NCI-H524 (cell line): Measurements from ENCODE around the gene CDK18.
"Not testable (repeated sequence)": the region's sequence is repeated elsewhere in the genome, so short reads cannot be mapped to it uniquely, and the experiment has no call there.

Source experiments
- DNase-seq, 2 experiments: peaks; one replicate each; lab custom pipeline; 2025; lab: John Stamatoyannopoulos, UW

The CDK18 gene

DNA sequence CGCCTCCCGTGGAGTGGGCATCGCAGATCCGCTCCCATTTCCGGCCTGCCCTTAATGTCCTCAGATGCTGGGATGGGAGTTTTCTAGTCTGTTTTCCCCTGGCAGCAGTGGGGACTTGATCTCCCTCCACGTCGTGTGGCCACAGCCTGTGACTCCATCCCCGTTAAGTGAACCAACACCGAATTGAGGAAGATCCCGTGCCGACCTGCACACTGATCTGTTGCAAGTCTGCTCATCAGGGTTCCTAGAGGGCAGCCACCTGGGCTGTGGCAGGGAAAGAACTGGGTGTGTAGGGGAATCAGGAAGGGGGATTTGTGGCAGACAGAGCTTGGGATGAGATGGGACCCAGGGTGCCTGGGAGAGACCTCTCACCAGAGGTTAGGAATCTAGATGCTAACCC lies 23.3 kb upstream of the CDK18 start:
- peak in 1 of 2 experiments; percentile 33 for DNase-seq

DNA sequence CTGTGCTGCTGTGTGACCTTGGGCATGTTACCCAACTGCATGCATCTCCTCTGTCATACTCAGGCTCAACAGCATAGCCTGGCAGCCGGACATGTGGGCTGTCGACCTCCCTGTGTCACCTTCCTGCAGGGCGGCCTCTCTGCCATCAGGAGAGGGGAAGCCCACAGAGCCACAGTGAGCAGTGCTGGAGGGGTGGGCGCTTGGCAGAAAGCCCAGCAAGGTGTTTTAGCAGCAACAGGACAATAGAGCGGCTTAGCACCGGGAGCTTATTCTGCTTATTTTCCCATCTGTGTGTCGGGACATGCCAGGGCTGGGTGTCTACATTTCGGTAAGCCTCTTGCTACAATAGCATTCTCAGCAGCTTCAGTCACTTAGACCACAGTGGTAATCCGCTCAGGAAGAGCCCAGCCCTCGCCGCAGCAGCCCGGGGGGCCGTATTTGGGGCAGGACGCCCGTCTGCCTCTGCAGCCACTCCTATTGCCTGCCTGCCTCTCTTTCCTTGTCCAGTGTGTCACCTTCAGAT lies 22.8 kb upstream of the CDK18 start:
- DNase-seq = peak; percentile 78 to 93

DNA sequence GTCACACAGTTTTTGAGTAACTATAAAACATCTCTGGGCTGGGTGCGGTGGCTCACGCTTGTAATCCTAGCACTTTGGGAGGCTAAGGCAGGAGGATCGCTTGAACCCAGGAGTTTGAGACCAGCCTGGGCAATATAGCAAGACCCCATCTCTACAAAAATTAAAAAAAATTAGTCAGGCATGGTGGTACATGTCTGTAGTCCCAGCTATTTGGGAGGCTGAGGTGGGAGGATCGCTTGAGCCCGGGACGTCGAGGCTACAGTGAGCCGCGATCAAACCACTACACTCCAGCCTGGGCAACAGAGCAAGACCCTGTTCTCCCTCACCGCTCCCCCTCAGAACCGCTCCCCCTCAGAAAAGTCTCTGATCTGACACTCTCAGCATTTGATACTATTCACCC lies 21.9 kb upstream of the CDK18 start:
- DNase-seq = not testable (repeated sequence)

DNA sequence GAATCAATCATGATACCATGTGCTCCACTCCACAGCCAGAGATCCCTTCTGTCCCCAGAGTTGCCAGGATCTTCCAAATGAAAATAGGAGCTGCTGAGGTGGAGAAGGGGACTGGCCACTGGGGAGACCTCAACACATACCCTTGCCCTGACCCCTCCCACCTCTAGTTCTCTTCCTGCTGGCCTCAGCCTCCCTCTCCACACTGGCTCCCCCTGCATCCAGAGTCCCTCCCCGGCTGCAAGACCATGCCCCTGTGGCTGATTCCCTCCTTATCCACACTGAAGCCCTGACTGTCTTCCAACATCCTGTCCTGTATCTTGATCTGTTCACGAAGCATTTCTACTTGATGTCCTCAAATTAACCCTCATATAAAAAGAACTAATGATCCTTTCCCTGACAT lies 21.1 kb upstream of the CDK18 start:
- no peak for DNase-seq

DNA sequence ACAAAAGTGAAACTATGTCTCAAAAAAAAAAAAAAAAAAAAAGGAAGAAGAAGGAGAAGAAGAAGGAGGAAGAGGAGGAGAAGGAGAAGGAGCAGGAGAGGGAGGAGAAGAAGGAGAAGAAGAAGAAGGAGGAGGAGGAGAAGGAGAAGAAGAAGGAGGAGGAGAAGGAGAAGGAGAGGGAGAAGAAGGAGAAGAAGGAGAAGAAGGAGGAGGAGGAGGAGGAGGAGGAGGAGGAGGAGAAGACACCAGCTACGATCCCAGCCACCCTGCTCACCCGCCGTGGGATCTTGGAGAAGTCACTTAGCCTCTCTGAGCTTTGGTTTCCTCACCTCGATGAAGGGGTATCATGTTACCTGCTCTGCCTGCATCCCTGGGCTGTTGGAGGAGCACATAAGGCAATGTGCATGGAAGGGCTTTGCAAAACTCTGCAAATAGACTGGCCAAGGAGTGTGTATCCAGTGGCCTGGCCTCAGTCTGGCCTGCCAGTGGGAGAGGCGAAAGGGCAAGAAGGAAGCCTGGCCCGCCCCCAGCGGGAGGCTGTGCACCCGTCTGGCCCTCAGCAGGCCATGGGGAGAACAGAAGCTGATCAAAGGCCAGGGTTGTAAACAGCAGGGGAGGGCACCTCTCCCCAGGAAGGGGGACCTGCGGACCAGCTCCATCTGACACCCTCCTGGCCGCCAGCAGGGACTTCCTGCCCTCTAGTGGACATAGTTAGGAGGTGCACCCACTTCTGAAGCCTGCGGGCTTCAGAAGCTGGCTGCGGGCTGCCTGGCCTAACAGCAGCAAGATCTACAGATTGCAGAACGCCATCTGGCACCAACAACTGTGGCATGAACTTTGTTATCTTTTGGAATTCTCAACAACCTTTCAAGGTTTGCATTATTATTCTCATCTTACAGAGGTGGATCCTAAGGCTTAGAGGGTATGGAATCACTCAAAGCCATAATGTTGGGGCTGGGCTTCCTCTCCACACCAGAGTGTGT lies 19.2 kb upstream of the CDK18 start:
- DNase-seq = peak; percentile 93 to 97

DNA sequence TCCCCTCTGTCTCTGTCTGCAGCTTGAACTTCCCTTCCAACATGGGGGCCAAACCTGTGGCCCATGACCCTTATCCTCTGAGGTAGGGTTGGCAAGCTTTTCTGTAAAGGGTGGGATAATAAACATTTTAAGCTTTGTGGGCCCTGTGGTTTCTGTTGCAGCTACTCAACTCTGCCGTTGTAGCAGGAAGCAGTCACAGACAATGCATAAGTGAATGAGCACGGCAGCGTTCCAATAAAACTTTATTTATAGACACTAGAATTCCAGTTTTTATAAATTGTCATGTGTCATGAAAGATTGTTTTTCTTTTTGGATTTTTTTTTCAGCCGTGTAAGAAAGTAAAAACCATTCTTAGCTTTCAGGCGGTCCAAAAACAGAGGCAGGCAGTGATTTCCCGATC lies 18.2 kb upstream of the CDK18 start:
- no peak for DNase-seq

DNA sequence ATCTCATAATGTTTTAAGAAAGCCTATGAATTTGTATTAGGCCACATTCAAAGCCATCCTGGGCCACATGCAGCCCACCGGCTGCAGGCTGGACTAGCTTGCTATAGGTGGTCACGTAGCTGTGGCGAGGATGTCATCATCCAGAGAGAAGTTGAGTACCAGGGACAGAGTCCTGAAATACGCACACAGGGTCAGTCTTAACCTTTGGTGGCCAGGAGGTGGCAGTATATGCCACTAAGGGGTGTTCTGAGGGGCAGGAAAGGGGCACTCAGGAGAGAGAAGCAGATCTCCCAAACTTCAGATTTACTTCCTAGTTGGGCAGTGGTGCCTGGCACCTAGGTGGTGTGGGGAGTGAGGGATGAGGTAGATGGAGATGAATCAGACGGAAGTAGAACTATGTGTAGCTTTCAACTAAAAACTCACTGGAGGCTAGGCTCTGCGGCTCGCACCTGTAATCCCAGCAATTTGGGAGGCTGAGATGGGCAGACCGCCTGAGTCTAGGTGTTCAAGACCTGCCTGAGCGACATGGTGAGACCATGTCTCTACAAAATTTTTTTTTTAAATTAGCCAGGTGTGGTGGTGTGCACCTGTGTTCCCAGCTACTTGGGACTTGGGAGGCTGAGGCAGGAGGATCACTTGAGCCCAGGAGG lies 16.3 kb upstream of the CDK18 start:
- DNase-seq = peak; percentile 33 to 73

DNA sequence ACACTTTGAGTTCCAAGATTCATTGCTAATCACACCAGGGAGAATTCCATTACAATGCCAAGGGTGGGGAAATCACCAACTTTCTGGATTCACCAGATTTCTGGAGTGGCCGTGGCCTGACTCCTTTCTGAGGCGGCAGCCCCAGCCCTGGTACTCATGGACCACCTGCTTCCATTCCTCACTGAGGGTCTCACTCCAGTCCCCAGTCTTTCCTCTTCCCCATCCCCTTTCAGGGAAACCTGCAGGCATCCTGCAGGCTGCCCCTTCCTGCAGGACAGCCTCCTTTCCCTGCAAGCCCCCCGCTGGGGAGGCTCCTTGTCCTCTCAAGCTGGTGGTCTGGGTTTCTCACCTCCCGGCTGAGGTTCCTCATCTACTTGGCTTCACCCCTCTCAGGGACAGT lies 12.7 kb upstream of the CDK18 start:
- no peak for DNase-seq

DNA sequence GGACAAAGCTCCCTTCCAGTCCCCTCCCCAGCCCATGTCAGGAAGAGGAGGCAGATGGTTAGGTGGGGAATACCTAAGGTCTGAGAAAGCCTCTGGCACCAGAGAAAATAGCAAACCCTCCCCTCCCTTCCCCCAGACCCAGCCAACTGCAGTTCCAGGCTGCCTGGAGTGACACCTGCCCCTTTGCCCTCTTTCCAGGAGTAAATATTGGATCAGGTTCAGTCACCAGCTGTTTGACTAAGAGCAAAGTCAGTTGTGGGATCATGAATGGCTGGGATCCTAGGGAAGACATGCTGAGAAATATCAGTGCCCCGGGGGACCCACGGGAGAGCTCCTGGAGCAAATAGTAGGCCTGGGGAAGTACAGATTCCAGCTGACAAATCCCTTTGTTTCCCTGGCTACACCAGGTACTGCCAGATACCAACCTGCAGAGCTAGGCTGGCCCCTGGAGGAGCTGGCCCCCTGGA lies 12.2 kb upstream of the CDK18 start:
- peak; percentile 89 to 97 for DNase-seq

DNA sequence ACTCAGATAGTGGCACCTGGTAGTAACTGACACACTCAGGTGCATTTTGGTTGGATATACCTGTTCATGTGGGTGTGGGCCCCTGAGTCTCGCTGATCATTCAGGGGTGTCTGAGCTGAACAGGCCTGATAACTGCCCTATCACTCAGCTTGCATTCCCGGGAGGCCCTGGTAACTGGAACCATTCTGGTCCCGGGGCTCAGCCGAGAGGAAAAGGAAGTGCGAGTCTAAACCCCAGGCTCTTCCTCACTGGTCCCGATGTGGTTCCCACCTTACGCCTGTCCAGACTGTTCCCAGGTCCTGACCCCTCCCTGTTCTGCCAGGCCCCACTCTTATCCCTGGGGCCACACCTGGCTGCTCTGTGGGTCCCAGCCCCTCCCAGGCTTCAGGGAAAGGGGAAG lies 11.7 kb upstream of the CDK18 start:
- DNase-seq = no peak

DNA sequence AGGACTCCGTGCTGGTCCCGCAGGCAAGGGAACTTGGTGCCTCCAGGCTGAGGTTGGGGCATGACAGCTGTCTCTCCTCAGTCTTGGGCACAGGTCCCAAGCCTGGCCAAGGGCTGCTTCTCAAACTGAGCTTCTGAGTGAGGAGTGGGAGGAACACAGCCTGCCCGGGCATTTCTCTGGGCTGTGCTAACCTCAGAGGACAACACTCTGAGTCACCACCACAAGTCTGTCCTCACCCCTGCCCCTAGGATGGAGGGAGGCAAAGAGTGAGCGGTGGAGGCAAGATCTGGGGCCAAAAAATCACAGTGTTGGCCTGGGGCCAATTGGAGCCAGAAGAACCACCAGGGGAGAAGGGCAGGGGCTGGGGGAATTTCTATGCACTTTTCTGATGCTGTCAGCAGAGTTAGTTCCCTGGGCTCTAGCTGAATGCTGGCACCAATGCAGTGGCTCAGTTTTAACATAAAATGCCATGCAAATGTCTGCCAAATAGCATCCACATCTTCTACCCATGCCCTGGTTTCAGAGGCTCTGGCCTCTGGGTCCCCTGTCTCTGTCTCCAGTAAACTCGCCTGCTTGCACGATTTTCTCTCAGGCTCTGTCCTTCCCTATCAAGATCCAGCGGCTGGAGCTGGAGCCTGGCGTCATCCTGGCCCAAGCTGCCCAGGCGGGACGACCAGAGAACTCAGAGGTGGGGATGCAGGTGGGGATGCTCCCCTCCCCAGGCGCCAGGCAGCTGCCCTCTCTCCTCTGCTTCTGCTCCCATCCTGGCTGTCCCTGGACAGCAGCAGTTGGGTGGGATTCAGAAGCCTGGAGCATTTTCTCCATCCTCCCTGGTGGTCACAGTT lies 11.0 kb upstream of the CDK18 start:
- peak; percentile 32 to 48 for DNase-seq

DNA sequence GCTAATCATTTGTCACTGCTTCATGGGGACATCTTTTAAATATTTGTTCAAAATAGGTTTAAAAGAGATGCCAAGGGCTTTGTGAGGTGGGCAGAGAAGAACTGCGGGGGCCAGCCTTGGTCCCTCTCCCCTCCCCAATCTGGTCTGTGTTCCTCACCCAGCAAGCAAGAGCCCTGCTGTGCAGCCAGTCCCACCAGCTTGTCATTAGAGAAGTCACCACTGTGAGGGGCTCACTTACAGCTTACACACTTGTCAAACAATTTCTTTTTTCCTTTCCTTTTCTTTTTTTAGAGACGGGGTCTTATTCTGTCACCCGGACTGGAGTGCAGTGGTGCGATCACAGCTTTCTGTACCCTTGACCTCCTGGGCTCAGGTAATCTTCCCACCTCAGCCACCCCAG lies 10.4 kb upstream of the CDK18 start:
- DNase-seq = peak in 1 of 2 experiments; percentile 33

DNA sequence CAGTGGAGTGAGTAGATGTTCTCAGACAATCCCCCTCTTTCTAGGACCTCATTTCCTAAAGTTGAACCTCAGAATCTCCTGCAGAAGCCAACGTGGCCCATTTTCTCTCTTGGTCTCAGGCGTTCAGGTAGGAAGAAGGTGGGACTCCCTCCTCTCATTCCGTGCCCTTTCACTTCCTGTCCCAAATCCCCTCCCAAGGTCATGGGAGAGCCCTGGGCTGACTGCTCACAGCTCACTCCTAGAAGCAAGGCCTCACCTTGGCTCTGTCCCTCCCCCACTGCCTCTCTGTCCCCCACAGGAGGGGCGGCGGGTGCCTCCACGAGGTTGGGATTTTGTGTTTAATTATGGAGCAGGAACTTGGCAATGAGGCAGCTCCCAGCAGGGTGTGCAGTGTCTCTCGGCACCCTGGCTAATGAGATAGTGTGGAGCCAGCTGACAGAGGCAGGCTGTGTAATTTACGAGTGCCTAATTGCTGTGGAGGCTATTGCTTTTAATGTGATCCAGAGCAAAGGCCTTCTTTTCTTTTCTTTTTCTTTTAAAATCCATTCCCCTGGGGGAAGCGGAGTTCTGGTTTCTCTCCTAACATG lies 9.1 kb upstream of the CDK18 start:
- peak; percentile 50 to 64 for DNase-seq

DNA sequence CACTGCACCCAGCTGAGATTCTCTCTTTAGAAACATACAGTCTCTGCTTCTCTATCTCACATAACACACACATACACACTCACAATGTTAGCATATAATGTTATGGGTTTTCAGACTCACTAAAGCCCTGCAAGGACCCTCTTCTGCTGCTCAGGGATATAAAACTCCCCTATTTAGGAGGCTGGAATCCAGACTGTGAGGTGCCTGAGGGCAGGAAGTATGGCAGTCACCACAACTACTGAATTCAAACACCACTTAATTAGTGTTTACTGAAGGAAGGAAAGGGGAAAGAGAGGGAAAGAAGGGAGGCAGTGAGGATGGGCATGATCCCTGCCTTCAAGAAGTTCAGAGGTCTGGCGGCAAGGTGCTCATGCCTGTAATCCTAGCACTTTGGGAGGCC lies 7.8 kb upstream of the CDK18 start:
- DNase-seq = no peak

DNA sequence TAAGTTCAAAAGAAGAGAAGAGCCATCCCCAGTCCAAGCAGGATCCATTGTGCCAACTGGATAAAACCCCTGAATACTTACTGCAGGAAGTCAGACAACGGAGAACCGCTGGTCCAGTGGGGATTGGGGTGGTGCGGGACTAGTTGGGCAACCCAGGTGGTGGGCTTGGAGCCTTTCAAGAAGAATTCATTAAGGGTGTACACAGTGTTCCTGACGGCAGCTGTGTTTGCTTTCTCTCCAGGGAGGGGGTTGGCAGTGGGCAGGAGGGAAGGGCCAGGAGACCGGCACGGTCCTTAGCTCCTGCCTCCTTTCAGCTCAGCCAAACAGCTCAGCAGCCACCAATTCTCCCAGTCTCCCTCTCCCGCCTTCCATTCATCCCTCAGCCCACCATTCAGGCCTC lies 7.1 kb upstream of the CDK18 start:
- DNase-seq = no peak

DNA sequence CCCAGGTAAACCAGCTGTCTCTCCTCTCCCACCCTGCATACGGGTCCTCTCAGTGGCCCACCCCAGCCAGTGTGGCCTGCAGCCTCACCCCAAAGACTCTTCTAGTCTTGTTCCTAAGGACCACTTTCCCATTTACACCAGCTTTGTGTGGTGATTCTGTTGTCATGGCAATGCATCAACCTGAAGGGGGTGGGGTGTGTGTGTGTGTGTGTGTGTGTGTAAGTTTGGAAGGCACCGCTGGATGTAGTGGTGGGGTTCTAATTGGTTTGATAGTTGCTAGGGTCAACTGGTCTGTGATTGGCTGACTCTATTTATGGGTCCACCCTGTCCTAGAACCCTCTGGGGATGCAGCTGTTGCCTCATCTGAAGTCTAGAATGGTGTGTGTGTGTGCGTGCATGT lies 4.7 kb upstream of the CDK18 start:
- DNase-seq = no peak

DNA sequence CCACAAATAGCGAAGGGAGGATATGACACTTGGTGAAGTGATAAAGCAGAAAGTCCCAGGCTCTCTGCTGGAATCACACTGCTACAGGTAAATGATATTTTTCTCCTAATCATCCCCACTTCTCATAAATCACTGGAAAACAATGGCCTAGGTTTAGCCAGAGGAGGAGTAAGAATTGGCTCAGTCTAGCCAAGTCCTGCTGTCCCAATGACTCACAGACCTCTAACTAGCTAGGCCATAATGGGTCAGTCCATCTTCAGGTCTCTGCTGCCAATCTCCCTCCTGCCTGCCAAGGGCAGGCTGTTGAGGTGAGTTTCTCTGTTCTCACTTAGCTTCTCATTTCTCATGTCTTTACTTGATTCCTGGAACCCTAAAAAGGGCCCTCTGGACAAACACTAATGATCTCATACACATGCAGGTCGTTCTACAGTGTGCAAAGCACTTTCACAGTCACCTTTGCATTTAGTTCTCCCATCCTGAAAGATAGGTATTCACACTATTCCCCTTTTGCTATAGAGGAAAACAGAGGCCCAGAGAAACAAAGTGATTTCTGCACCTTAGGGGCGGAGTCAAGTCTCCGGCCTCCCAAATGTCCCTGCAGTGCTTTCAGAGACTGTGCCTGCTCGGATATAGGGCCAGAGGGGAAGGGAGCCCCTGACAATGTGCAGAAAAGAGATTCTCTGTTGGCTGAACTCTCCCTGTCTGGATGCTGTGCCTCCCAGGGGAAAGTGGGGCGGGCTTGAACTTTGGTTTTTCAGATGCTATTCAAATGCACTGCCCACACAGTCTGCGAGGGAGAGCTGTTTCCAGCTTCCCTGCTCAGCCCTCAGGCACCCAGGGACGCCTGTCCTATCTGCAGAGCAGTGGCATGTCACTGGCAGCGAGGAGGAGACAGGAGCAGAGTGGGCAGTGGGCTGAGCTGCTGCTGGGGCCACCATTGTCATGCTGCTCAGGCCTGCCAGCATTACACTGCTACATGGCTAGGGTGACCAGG lies 3.9 kb upstream of the CDK18 start:
- DNase-seq = no peak

DNA sequence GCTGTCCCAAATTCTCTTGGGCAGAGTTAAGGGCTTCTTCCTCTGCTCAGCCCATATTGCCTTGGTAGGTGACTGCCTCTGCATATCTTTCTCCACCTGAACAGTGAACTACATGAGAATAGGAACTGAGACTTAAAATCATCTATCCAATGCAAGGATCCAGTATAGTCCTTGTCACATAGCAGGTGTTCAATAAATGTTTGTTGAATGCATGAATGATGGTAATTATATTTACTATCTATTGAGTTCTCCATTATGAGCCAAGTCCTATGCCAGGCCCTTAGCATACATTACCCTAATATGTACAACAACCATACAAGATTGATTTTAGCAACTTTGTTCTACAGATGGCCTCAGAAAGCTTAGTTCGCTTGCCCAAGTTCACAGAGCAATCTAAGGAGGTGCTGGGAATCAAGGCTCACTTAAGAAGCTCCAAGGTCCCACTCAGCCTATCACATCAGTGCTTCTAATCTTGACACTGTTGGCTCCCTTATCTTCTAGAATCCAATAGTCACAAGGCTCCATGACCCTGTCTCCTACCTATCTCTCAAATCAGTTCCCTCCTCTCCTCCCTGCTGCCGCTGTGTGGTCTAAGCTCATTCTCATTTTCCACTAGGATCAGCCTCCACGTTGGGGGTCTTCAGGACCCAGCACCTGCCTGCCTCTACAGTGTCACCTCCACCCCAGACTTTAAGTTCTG lies 2.2 kb upstream of the CDK18 start:
- no peak for DNase-seq

DNA sequence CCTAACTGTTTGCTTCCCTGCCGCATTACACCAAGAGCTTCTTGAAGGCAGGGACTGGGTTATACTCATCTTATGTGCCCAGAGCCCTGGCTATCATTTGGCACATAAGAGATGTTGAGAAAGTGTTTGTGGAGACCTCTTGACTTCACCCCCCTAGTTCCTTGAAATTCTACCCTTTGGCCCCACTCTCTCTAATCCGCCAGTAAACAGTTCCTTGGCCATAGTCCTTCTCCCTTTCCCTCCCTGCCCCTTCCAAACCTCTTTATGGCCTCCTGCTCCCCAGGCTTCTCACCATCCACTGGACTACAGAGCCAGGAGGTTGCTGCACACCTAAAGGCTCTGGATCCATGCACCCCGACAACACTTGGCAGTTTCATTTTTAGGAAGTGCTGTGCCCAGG lies 1.5 kb upstream of the CDK18 start:
- no peak for DNase-seq
